ENCODE results near the gene PGS1.

GRCh38 chr17:78351449-78352006 is 26.9 kb upstream of the PGS1 start:
- TF ChIP-seq TAF1 (IDR thresholded peaks at IDR 0.05; ENCODE audit: low read depth) (no peak), EP300 (IDR thresholded peaks at IDR 0.05; ENCODE audit: borderline replicate concordance) (no peak), REST (IDR thresholded peaks at IDR 0.05; ENCODE audit: low read depth) (no peak), CEBPB (IDR thresholded peaks at IDR 0.05) (no peak), MAX (IDR thresholded peaks at IDR 0.05) (no peak), NFIC (IDR thresholded peaks at IDR 0.05) (no peak), TEAD4 (IDR thresholded peaks at IDR 0.05) (no peak)
